ENCODE data around the gene GMPPA.
A peak's percentile ranks its signal among the peaks of the same experiment; 100 is the strongest.

DNA sequence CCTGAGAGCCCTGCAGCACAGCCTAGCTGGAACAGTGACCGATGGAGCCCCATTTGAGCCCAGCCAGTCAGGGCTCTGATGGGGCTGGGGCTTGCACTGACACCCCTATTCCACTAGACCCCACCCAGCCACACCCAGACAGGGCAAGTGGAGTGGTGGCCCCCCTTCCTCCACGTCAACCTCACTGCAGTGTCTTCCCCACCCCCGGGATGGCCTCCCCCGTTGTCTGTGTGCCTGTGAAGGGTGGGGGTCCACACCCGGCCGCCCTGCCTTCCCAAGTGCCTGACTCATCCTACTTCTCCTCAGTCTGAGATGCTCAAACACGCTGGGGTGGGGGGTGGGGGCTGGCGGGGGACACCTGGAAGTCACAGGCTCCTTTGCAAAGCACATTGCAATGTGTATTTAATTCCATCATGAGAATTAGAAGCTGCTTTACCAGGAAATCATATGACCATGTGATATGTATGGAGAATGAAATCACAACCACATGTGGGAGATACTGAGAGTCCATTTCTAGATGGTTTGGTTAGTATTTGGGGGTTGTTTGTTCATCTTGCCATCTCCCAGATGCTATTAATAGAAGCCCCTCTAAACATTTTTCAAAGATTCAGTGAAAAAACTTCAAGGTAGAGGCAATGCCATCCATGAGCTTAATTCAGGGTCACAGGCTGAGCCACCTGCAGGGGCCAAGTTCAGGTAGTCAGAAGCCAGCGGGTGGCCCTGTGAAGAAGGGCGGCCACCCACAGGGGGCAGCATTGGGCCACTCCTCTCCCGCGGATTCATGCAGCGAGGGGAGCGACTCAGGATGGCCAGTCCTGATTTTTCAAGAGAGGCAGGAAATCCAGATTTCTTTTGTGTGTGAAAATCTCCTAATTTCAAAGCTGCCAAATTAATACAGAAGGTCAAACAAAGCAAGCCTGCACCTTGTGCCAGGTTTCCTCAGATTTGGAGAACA lies 22.7 kb upstream of the GMPPA start:
- TF ChIP-seq, protein P1, sequence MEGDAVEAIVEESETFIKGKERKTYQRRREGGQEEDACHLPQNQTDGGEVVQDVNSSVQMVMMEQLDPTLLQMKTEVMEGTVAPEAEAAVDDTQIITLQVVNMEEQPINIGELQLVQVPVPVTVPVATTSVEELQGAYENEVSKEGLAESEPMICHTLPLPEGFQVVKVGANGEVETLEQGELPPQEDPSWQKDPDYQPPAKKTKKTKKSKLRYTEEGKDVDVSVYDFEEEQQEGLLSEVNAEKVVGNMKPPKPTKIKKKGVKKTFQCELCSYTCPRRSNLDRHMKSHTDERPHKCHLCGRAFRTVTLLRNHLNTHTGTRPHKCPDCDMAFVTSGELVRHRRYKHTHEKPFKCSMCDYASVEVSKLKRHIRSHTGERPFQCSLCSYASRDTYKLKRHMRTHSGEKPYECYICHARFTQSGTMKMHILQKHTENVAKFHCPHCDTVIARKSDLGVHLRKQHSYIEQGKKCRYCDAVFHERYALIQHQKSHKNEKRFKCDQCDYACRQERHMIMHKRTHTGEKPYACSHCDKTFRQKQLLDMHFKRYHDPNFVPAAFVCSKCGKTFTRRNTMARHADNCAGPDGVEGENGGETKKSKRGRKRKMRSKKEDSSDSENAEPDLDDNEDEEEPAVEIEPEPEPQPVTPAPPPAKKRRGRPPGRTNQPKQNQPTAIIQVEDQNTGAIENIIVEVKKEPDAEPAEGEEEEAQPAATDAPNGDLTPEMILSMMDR (conservative IDR thresholded peaks at IDR 0.05): peak; percentile 90
- no peak for TF ChIP-seq ZFX (IDR thresholded peaks at IDR 0.05)
